Cardiac muscle cell (in vitro differentiated cells and primary cell): ENCODE results near the gene TPP2. TPM values are rescaled to one million over a fixed set of nuclear protein-coding genes. Genes with fewer than 3 reads are reported as not detected.

Source experiments
- DNase-seq, 2 donors: peaks; one replicate each; pipeline versions ENCODE4 v3.0.0 to v3.0.0-alpha.2; 2010 to 2017; ENCODE audit warnings: low read depth in 1 of 2, low spot score in 1 of 2
- H3K27ac ChIP-seq: fragments of 200-600 bp; sonication (generic); 2 replicates; pipeline ENCODE4 v1.5.1; 2016
- H3K27me3 ChIP-seq: fragments of 200-600 bp; sonication (generic); 2 replicates; pipeline ENCODE4 v1.6.0; 2016; ENCODE audit warnings: control low read depth
- H3K36me3 ChIP-seq: fragments of 200-600 bp; sonication (generic); 2 replicates; pipeline ENCODE4 v1.5.1; 2016; ENCODE audit warnings: control low read depth
- H3K4me1 ChIP-seq: fragments of 200-600 bp; sonication (generic); 2 replicates; pipeline ENCODE4 v1.8.1; 2017; ENCODE audit warnings: low read depth, mild to moderate bottlenecking, mixed run types
- H3K4me3 ChIP-seq: fragments of 200-600 bp; sonication (generic); 2 replicates; pipeline ENCODE4 v1.5.1; 2016; ENCODE audit warnings: mild to moderate bottlenecking
- H3K9me3 ChIP-seq: fragments of 200-600 bp; sonication (generic); 2 replicates; pipeline ENCODE4 v1.5.1; 2017; ENCODE audit warnings: low read depth, mild to moderate bottlenecking, control low read depth
- polyA plus RNA-seq: library from polyadenylated mRNA; unstranded; fragments of >200 nt; fragmentation: Nextera tagmentation; extraction: Ambion mirVana; gene quantifications from 2 replicates; pipeline ENCODE4 v1.2.1, GENCODE V29; 2016
- total RNA-seq: library from RNA; depleted of rRNA; stranded (reverse); fragments of >200 nt; gene quantifications from 2 replicates; pipeline ENCODE4 v1.2.3, GENCODE V29; 2016
- TF ChIP-seq, protein P1 (sequence below): IDR thresholded peaks from 2 replicates; pipeline ENCODE4 v1.5.1; 2012; ENCODE audit warnings: low read depth, mild to moderate bottlenecking, low read length

TPP2 gene
- total and polyA plus RNA-seq, 2 experiments from 2014 or later: 19.3 to 30.6 TPM

DNA sequence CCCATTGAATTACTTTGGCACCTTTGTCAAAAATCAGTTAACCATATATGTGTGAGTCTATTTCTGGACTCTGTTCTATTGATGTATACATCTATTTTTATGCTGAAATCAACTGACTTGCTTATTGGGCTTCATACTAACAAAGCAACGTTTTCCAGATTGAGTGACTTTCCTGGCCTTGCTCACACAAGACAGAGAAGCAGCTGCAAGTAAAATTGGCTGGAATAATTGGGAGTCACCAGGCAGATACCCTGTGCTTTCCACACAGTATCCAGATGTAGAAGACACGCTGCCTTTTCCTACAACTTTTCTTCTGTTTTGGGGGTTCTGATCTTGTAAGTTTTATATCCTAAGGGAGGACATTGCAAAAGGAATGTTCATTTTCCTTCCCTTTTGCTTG is 86.9 kb downstream of the TPP2 start:
- peaks cover 5% of the 10 kb centered on the region for H3K4me1 ChIP-seq
- peaks cover 9% of the 10 kb centered on the region for H3K36me3 ChIP-seq
- no peaks in the 10 kb centered on the region for H3K9me3 ChIP-seq
- H3K27me3 ChIP-seq: no peaks in the 10 kb centered on the region
- no peak overlapping the region for H3K27ac ChIP-seq
- DNase-seq: no peak
- no peak overlapping the region for H3K4me3 ChIP-seq
- TF ChIP-seq, protein P1, sequence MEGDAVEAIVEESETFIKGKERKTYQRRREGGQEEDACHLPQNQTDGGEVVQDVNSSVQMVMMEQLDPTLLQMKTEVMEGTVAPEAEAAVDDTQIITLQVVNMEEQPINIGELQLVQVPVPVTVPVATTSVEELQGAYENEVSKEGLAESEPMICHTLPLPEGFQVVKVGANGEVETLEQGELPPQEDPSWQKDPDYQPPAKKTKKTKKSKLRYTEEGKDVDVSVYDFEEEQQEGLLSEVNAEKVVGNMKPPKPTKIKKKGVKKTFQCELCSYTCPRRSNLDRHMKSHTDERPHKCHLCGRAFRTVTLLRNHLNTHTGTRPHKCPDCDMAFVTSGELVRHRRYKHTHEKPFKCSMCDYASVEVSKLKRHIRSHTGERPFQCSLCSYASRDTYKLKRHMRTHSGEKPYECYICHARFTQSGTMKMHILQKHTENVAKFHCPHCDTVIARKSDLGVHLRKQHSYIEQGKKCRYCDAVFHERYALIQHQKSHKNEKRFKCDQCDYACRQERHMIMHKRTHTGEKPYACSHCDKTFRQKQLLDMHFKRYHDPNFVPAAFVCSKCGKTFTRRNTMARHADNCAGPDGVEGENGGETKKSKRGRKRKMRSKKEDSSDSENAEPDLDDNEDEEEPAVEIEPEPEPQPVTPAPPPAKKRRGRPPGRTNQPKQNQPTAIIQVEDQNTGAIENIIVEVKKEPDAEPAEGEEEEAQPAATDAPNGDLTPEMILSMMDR: no peak

DNA sequence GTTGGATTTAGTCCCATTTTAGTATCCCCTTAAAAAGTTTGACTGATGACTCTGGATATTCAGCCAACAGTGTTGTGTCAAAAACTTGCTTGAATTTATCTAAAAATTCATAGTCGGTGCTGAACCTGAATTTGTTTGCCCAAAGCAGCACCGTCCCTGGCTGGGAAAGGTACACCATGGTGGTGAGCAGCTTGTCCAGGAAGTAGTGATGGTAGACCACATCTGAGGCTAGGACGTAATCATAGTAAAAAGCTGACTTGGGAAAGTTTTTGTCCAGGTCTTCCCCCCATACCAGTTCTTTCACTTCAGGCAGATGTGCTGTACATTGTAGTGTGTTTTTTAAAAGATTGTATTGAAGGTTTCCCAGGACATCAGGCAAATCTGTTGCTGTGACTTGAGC is 89.2 kb downstream of the TPP2 start:
- no peak for DNase-seq
- Histone ChIP-seq H3K9me3 (no peaks in the 10 kb centered on the region), H3K27ac (no peak overlapping the region), H3K36me3 (no peaks in the 10 kb centered on the region), H3K27me3 (no peaks in the 10 kb centered on the region), H3K4me1 (peaks cover 7% of the 10 kb centered on the region), H3K4me3 (no peak overlapping the region)
- TF ChIP-seq, protein P1: no peak

DNA sequence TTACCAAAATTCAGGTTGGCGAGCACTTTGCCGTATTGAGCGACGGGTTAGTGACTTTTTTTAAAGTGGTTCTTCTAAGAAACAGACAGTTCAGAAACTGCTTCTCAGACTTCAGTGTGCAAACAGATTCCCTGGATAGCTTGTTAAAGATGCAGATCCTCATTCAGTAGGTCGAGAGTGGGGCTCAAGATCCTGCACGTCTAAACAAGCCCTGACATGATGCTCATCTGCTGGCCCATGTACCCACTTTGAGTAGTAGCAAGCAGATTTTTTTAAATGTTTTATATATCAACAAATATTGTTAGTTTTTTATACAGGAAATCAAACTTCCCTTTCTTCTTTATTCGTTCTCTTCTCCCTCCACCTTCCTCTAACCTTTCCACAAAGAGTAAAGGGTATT is 90.7 kb downstream of the TPP2 start:
- Histone ChIP-seq H3K4me3 (no peak overlapping the region), H3K27me3 (no peaks in the 10 kb centered on the region), H3K27ac (no peak overlapping the region), H3K9me3 (no peaks in the 10 kb centered on the region), H3K36me3 (no peaks in the 10 kb centered on the region), H3K4me1 (peaks cover 11% of the 10 kb centered on the region)
- TF ChIP-seq, protein P1: no peak
- no peak for DNase-seq

DNA sequence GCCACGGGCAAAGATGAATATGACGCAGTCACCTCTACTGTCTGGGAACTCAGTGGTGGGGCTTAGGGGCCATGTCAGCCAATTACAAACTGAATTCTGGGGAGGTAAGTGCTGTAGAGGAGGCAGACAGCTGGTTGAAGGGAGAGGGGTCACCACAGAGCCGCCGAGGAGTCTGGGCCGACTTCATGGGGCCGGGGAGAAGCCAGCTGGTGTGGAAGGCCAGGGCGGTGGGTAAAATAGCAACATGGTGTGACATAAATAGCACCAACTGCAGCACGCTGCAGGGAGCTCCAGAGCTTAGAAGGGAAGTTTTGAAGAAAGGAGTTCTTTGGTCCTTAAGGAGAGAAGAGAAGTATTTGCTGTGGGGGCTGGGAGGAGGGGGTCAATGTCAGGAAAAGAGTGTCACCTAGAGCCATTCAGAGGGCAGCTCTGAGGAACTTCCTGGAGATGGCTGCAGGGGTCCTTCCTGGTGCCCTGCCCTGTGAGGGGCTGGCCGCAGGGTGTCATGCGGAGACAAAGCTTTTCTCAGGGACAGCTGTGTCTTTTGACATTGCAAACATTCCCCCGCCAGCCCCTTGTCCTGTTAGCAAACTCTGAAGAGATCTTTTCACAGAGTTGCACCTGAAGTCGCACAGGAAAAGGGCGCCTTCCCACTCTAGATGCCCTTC is 91.7 kb downstream of the TPP2 start:
- H3K27ac ChIP-seq: no peak overlapping the region
- no peaks in the 10 kb centered on the region for H3K9me3 ChIP-seq
- H3K4me3 ChIP-seq: no peak overlapping the region
- DNase-seq: no peak
- H3K27me3 ChIP-seq: no peaks in the 10 kb centered on the region
- peaks cover 12% of the 10 kb centered on the region for H3K4me1 ChIP-seq
- no peaks in the 10 kb centered on the region for H3K36me3 ChIP-seq
- TF ChIP-seq, protein P1: no peak

DNA sequence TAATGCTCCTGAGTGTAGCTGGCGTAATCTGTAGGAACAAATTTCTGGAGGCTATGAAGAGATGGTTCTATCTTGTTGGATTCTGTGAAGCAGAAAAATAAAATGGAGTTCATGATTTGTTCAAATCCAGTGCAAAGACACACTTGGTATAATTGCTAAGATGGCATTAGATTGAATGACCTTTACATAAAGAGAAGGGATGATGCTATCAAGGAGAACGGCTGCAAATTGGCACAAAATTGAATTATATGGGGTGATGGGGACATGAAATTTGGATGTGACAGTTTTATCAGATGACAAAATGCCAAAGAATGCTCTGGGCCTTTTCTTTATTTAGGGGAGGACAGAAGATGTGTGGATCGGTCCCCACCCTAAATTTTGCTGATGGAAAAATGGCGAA is 94.1 kb downstream of the TPP2 start:
- no peak for DNase-seq
- no peak overlapping the region for H3K4me3 ChIP-seq
- peaks cover 12% of the 10 kb centered on the region for H3K4me1 ChIP-seq
- H3K36me3 ChIP-seq: no peaks in the 10 kb centered on the region
- H3K9me3 ChIP-seq: no peaks in the 10 kb centered on the region
- H3K27ac ChIP-seq: no peak overlapping the region
- H3K27me3 ChIP-seq: no peaks in the 10 kb centered on the region
- TF ChIP-seq, protein P1: no peak
